HG03521 (cell line): ENCODE data around the gene BAIAP3.

Experiments used
- ATAC-seq: cut with Tn5 transposase; IDR thresholded peaks from one replicate; pipeline ENCODE4 v1.9.1; 2021; ENCODE audit warnings: mild to moderate bottlenecking, moderate library complexity; ENCODE audit not compliant: unreplicated experiment

BAIAP3 gene

DNA sequence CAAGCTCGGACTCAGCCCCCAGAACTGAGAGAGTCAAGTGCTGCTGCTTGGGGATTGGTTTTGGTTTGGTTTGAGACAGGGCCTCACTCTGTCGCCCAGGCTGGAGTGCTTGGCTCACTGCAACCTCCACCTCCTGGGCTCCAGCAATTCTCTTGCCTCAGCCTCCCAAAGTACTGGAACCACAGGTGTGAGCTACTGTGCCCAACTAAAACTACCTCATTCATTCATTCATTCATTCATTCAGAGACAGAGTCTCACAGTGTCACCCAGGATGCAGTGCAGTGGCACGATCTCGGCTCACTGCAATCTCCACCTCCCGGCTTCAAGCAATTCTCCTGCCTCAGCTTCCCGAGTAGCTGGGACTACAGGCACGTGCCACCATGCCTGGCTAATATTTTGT is 56.3 kb downstream of the BAIAP3 start:
- no peak for ATAC-seq

- no peak for ATAC-seq
Observed at GRCh38 chr16:1390239-1390779, 56.9 kb downstream of the BAIAP3 start.

DNA sequence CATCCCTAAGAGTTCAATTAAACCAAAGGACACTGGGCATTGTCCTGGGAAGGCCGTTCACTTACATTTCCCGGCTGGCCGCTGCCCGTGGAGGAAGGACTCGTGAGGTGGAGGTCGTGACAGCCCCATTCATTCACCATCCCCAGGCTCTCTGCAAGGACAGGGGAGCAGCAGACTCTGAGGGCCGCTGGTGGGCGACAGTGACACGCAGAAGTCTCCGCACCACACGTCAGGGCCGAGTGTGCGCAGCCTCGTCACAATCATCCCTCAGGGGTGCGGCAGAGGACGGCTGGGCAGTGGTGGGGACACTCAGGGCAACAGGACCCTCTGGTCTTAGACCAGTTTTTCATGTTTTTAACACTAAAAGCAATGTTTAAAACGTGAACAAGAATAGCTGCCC is 59.4 kb downstream of the BAIAP3 start:
- no peak for ATAC-seq

DNA sequence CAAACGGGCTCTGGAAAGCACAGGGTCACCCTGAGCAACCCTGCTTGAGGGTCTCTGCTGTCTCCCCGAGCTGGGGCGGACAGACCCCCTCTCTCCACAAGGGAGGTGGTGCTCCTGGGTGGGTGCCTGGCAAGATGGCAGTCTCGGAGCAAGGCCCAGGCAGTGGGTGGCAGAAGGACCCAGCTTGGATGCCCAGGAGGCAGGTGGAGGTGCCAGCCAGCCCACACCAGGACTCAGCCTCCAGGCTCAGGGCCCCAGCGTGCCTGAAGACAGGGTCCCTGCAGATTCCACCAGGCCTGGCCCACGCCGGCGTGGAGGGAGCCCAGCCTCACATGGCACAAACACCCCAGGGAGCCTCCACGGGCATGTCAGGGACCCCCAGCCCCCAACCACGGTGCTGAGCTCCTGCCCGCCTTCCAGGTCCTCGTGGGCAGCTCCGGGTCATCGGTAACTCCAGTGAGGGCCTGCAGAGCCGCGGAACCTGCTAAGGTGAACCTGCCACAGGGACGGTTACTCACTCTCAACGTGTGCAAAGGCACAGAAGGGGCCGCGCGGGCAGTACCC is 60.2 kb downstream of the BAIAP3 start:
- ATAC-seq: no peak

DNA sequence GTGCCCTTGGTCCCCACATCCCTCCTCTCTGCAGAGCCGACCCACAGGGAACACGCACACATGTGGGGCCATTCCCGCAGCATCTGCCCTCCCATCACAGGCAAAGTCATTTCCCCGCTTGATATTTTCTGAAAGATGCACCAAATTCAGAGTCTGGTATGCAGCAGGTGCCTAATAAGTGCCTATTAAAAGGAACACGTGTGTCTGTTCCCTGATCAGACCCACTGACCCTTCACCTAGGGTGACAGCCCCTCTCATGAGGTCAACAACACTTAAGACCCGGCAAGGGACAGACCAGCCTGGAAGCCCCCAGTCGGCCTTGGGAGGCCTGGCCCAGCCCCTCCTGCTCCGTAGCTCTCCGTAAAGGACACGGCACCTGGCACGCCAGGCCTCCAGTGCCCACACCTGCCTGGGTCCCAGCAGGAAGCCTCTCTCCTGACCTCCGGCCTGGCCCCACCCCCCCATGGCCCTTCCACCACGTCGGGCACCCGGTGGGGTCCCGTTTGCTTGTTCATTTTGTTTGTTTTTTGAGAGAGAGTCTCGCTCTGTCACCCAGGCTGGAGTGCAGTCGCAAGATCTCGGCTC is 61.0 kb downstream of the BAIAP3 start:
- no peak for ATAC-seq

GRCh38 chr16:1395444-1396031 is 62.1 kb downstream of the BAIAP3 start:
- no peak for ATAC-seq

- no peak for ATAC-seq
Observed at GRCh38 chr16:1397779-1398178, 64.3 kb downstream of the BAIAP3 start.

- ATAC-seq: no peak
Observed at GRCh38 chr16:1398351-1398750, 64.9 kb downstream of the BAIAP3 start.
